SKM-1 (cell line): ENCODE results near the gene ASB15.
"Not testable (repeated sequence)": the region's sequence is repeated elsewhere in the genome, so short reads cannot be mapped to it uniquely, and the experiment has no call there.

ENCODE experiments used
- DNase-seq: peaks from one replicate; lab custom pipeline; 2025; ENCODE audit not compliant: unreplicated experiment; lab: John Stamatoyannopoulos, UW

ASB15 gene

DNA sequence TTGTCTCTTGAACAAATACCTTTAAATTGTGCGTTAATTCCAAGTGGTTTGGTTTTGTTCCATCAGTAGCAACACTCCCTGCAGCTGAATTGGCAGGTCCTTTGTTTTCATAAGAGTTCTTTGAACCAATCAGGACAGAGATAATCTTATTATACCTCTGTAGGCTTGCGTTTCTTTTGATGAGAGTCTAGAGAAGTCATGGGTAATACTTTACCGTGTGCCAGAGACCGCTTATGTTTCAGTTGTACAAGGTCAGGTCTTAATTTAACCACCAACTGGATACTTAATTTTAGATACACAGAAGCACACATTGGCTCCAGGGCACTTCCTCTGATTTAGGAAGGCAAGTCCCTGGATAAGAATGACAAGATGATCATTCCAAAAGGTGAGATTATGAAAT is at the start of gene ASB15:
Gene ASB15 (plus strand): TSS at position 292 of the 400 bp plus-strand sequence. CDS start 12,682 bp downstream, outside the sequence.
- DNase-seq: no peak

- DNase-seq: not testable (repeated sequence)
Observed at GRCh38 chr7:123552134-123552533, 49.5 kb upstream of the ASB15 start.

- no peak for DNase-seq
Observed at GRCh38 chr7:123552641-123553040, 49.0 kb upstream of the ASB15 start.

DNA sequence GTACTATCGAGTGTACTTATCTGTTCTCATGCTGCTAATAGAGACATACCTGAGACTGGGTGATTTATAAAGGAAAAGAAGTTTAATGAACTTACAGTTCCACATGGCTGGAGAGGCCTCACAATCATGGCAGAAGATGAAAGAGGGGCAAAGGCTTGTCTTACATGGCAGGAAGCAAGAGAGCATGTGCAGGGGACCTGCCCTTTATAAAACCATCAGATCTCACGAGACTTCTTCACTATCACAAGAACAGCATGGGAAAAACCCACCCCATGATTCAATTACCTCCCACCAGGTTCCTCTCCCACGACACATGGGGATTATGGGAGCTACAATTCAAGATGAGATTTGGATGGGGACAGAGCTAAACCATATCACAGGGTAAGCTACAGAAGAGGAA is 48.5 kb upstream of the ASB15 start:
- DNase-seq: no peak

DNA sequence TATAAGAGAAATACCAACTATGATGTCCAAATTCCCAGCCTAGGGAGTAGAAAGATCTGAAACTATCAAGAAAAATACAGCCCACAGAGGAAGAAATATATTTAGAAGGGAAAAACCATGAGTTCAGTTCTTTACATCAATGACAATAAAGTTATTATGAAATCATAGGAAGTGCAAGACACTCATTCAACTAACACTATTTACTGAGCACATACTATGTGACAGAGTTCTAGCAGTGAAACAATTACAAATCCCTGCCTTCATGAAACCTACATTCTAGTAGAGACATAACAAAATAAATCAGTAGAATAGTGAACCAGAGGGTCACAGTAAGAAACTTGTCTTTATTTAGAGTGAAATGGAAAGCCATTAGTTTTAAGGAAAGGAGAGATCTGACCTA is 46.1 kb upstream of the ASB15 start:
- no peak for DNase-seq

DNA sequence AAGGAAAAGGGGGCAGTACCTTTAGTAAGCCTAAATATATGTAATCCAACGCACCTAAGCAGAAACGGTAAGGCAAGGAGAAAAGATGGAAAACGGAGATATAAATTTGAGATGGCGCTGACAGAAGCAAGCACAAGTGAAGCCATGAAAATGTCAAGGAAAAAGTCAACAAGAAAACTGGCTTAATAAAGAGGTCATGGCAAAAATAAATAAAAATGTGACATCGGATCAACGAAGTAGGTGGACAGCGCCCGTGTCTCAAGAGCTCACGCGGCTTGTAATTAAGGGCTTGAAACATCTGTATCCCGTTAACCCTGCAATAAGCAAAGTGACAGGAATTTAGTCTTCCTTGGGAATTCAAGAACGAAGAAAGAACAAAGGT is 44.6 kb upstream of the ASB15 start:
- DNase-seq: no peak

DNA sequence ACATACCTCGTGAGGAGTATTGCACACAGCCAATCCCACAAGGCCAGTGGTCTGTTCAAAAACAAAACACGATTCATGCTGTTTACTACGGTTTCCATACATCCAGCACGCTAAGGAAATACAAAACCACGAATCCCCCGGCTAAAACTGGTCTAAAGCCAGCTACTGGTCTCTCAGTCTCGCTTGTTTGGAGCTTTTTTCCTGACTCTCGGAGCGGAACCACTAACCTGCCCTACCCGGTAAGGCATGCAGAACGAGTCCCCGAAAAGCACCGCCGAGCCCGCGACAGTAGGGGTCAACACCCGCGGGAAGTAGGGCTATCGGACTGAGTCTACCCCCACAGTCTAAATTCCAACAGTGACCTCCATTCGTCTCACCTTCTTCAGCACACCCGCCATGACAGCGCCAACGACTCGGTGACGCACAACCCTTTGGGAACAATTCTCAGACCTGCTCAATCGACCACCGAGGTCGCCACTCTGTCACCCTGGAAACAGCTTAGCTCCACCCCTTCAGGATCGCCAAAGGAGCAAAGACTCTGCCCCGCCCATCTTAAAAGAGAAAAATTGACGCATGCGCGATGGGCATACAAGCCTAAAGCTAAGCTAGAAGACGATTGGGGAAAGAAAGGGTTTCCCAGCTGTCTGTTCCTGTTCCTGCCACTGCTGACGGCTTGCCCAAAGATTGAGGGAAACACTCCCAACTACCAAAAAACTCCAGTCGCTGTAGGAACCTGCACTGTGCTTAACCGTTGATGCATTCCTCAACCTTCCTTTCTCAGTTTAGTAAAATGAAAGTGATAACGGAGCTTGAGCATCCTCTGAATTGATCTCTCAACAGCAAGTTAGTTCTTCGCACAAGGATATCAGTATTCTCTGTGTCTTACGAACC is 44.0 kb upstream of the ASB15 start, which contains the start of gene NDUFA5:
Gene NDUFA5 (minus strand): TSS at position 421 of the 891 bp plus-strand sequence. CDS start 23 bp downstream, at position 398.
- DNase-seq: peak; percentile 98

GRCh38 chr7:123558289-123558874 is 43.2 kb upstream of the ASB15 start:
- DNase-seq: no peak

GRCh38 chr7:123562121-123562520 is 39.5 kb upstream of the ASB15 start:
- DNase-seq: no peak

DNA sequence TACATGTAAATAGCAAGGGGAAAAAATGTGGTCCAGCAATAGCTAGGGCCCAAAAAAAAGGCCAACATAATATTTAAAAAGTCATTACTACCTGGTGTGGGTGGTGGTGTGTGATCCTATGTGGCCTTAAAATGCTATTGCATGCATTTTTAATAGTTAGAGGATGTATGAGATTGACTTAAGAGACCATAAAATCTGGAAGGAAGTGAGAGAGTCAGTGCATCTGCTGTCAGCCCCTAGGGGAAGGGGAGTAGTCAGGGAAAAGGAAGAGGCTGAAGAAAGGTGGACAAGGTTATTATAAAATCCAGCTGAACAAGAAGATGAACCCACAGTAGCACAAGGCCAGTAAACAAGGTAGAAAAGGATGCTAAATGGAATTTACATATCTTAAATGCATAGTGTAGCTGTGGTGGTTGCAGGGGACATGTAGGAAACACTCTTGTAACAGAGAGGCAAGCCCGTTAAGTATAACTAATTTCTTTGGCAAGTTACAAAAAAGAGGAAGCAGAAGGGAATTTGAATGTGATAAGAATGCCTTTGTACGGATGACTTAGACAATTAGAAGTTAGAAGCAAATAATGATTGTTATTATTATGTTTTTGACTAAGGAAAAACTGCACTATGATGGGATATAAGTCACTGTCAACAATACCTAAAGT is 32.1 kb upstream of the ASB15 start:
- DNase-seq: peak; percentile 20

DNA sequence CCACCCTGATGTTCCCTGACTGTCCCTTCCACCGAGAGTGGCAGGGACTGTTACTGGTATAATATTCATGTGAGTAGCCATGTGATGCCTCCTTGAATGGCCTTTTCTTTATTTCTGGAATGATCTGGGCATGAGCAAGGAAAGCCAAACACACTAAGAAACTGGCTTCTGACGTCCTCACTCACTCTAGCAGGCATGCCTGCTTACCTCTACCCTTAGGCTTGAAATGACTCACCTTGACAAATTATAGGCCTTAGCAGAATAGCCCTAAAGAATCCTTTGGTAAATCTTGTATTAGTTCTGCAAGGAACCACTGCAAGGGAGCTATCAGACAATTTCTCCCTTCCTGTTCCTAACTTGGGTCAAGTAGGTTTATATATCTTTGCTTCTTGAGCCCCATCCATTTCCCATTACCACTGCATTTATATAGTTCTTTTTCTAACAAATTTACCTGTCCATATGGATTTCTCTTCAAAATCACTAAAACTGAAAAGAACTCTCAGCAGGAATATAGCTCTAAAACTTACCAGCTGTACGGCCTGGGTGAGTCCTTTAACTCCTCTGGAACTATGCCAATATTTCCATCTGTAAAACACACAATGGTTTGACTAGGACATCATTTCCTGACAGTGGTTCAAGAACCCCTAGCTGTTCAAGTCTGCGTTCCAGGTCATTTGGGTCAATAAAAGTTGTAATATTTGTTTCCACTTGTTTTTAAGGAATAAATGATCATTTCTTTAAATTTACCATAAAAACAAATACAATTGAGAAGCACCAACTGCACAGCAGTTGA is 31.0 kb upstream of the ASB15 start:
- DNase-seq: no peak

GRCh38 chr7:123571187-123571586 is 30.4 kb upstream of the ASB15 start:
- DNase-seq: no peak

- no peak for DNase-seq
Observed at GRCh38 chr7:123571684-123572083, 29.9 kb upstream of the ASB15 start.

GRCh38 chr7:123573341-123573740 is 28.3 kb upstream of the ASB15 start:
- DNase-seq: no peak

GRCh38 chr7:123573896-123574467 is 27.6 kb upstream of the ASB15 start:
- DNase-seq: no peak

GRCh38 chr7:123579416-123579815 is 22.2 kb upstream of the ASB15 start:
- no peak for DNase-seq

GRCh38 chr7:123580406-123581161 is 21.0 kb upstream of the ASB15 start:
- DNase-seq: no peak

GRCh38 chr7:123581162-123581459 is 20.5 kb upstream of the ASB15 start:
- DNase-seq: no peak

GRCh38 chr7:123583821-123584220 is 17.8 kb upstream of the ASB15 start:
- no peak for DNase-seq

GRCh38 chr7:123588376-123588775 is 13.2 kb upstream of the ASB15 start:
- DNase-seq: no peak
